Keratinocyte (primary cell): Measurements from ENCODE around the gene PACC1. TPM values are rescaled to one million over a fixed set of nuclear protein-coding genes. Genes with fewer than 3 reads are reported as not detected.

Source experiments
- DNase-seq: peaks from one replicate; pipeline ENCODE4 v3.0.0-alpha.2; 2011; ENCODE audit warnings: low read depth, missing footprints, low spot score
- FAIRE-seq: peaks from 2 replicates; lab custom pipeline; 2011; peaks lifted over from hg19 to GRCh38; lab: Jason Lieb, UNC
- H2AFZ ChIP-seq: 2 replicates; pipeline ENCODE4 v1.6.0; 2012; ENCODE audit warnings: low read length, control low read depth, inconsistent platforms; ENCODE audit not compliant: control insufficient read depth
- H3K27ac ChIP-seq: 2 replicates; pipeline ENCODE4 v1.5.1; 2011; ENCODE audit warnings: low read length; ENCODE audit not compliant: control insufficient read depth, insufficient read depth
- H3K27me3 ChIP-seq: 3 replicates; pipeline ENCODE4 v1.6.0; 2011; ENCODE audit warnings: low read length; ENCODE audit not compliant: control insufficient read depth, insufficient read depth; ENCODE audit errors: extremely low read depth
- H3K36me3 ChIP-seq, 2 experiments: 2 replicates in 1 of 2; 3 replicates in 1 of 2; pipeline ENCODE4 v1.5.1; 2011; ENCODE audit warnings: low read length in 2 of 2, mild to moderate bottlenecking in 1 of 2; ENCODE audit not compliant: control insufficient read depth in 2 of 2, insufficient read depth in 2 of 2; ENCODE audit errors: extremely low read depth in 1 of 2
- H3K4me1 ChIP-seq: 3 replicates; pipeline ENCODE4 v1.5.1; 2011; ENCODE audit warnings: low read length; ENCODE audit not compliant: control insufficient read depth, insufficient read depth; ENCODE audit errors: extremely low read depth
- H3K4me2 ChIP-seq: 3 replicates; pipeline ENCODE4 v1.6.0; 2011; ENCODE audit warnings: low read depth, low read length; ENCODE audit not compliant: control insufficient read depth, insufficient read depth; ENCODE audit errors: extremely low read depth
- H3K4me3 ChIP-seq, 3 experiments: fragments of 200-600 bp in 1 of 3; sonication (generic) in 1 of 3; 2 replicates in 2 of 3; 3 replicates in 1 of 3; pipeline ENCODE4 v1.5.1; 2011 to 2016; ENCODE audit warnings: low read length in 3 of 3, mild to moderate bottlenecking in 3 of 3, control low read depth in 2 of 3, inconsistent platforms in 1 of 3, low read depth in 1 of 3, mixed read lengths in 1 of 3, mixed run types in 1 of 3, moderate library complexity in 1 of 3; ENCODE audit not compliant: control insufficient read depth in 2 of 3, insufficient read depth in 2 of 3; ENCODE audit errors: extremely low read depth in 1 of 3
- H3K79me2 ChIP-seq: 2 replicates; pipeline ENCODE4 v1.6.0; 2012; ENCODE audit warnings: low read length; ENCODE audit not compliant: control insufficient read depth, insufficient read depth
- H3K9ac ChIP-seq: 3 replicates; pipeline ENCODE4 v1.6.0; 2011; ENCODE audit warnings: low read length; ENCODE audit not compliant: control insufficient read depth, insufficient read depth; ENCODE audit errors: extremely low read depth
- H3K9me1 ChIP-seq: 3 replicates; pipeline ENCODE4 v1.6.0; 2011; ENCODE audit warnings: low read length; ENCODE audit not compliant: control insufficient read depth, insufficient read depth; ENCODE audit errors: extremely low read depth
- H3K9me3 ChIP-seq: 2 replicates; pipeline ENCODE4 v1.5.1; 2012; ENCODE audit warnings: low read depth, low read length; ENCODE audit not compliant: control insufficient read depth
- H4K20me1 ChIP-seq: 3 replicates; pipeline ENCODE4 v1.6.0; 2011; ENCODE audit warnings: low read length; ENCODE audit not compliant: control insufficient read depth, insufficient read depth; ENCODE audit errors: extremely low read depth
- CTCF ChIP-seq, 3 experiments: IDR thresholded peaks in 1 of 3; conservative IDR thresholded peaks in 1 of 3; optimal IDR thresholded peaks in 1 of 3; 2 replicates in 2 of 3; 3 replicates in 1 of 3; pipeline versions ENCODE3 to v1.5.1; 2011; ENCODE audit warnings: low read length in 3 of 3, mild to moderate bottlenecking in 3 of 3, moderate library complexity in 2 of 3, control low read depth in 1 of 3, inconsistent platforms in 1 of 3; ENCODE audit not compliant: insufficient read depth in 2 of 3; ENCODE audit errors: extremely low read depth in 1 of 3
- EZH2 ChIP-seq: IDR thresholded peaks from one replicate; pipeline ENCODE4 v1.6.1; 2012; ENCODE audit warnings: inconsistent platforms, mild to moderate bottlenecking, low read length, moderate library complexity
- dilution Hi-C: fragments of 300-500 bp; cut with MboI; formaldehyde crosslinking; loops from one replicate; pipeline ENCODE4 v1.7.0; 2020; ENCODE audit warnings: low sequenced_read_pairs; ENCODE audit not compliant: extremely low pct_ligation_motif_present
- polyA plus RNA-seq, 5 experiments: library from polyadenylated mRNA; depleted of rRNA in 3 of 5; stranded (reverse) in 3 of 5; stranded (forward) in 1 of 5; unstranded in 1 of 5; fragments of >200 nt; gene quantifications; 1 replicate in 1 of 5; 2 replicates in 3 of 5; 3 replicates in 1 of 5; pipeline versions ENCODE4 v1.2.1 to v1.2.3, GENCODE V29; 2011 to 2012; ENCODE audit warnings: missing spikeins in 2 of 5, low read depth in 1 of 5, low replicate concordance in 1 of 5

The PACC1 gene
- polyA plus RNA-seq, 1 donor (not counting 4 experiments of a cell fraction or from before 2014, with no cell fraction given): 12.7 TPM

GRCh38 chr1:212451416-212452322 lies 37.0 kb upstream of the PACC1 start:
- Histone ChIP-seq H3K27me3 (no peaks in the 10 kb centered on the region), H4K20me1 (no peaks in the 10 kb centered on the region), H3K9me3 (no peaks in the 10 kb centered on the region), H3K4me2 (no peak overlapping the region), H3K9me1 (no peaks in the 10 kb centered on the region), H3K4me3 (no peak overlapping the region), H2AFZ (no peak overlapping the region), H3K9ac (no peak overlapping the region), H3K4me1 (no peaks in the 10 kb centered on the region), H3K79me2 (no peaks in the 10 kb centered on the region), H3K27ac (no peak overlapping the region), H3K36me3 (no peaks in the 10 kb centered on the region)
- DNase-seq: no peak
- no peak for FAIRE-seq
- dilution Hi-C loops: no loop called here
- TF ChIP-seq CTCF (optimal IDR thresholded peaks at IDR 0.05 in 1 of 3, IDR thresholded peaks at IDR 0.05 in 1 of 3, conservative IDR thresholded peaks at IDR 0.05 in 1 of 3; ENCODE audit: extremely low read depth in 1 of 3, insufficient read depth in 2 of 3, low read length in 3 of 3) (no peak), EZH2 (no peak)

GRCh38 chr1:212450331-212450881 lies 35.7 kb upstream of the PACC1 start:
- Histone ChIP-seq H3K27ac (no peak overlapping the region), H3K4me2 (no peak overlapping the region), H3K9ac (no peak overlapping the region), H3K36me3 (peaks cover 2 to 4% of the 10 kb centered on the region in 2 experiments), H3K9me1 (no peaks in the 10 kb centered on the region), H2AFZ (no peak overlapping the region), H3K27me3 (no peaks in the 10 kb centered on the region), H4K20me1 (no peaks in the 10 kb centered on the region), H3K4me3 (no peak overlapping the region), H3K4me1 (no peaks in the 10 kb centered on the region), H3K79me2 (no peaks in the 10 kb centered on the region), H3K9me3 (no peaks in the 10 kb centered on the region)
- no peak for TF ChIP-seq EZH2
- no peak for TF ChIP-seq CTCF (optimal IDR thresholded peaks at IDR 0.05 in 1 of 3, IDR thresholded peaks at IDR 0.05 in 1 of 3, conservative IDR thresholded peaks at IDR 0.05 in 1 of 3; ENCODE audit: extremely low read depth in 1 of 3, insufficient read depth in 2 of 3, low read length in 3 of 3)
- FAIRE-seq (no peak), DNase-seq (no peak)
- dilution Hi-C loops: no loop called here
